T-helper 17 cell (primary cell): ENCODE measurements around the gene HUNK. TPM values are rescaled to one million over a fixed set of nuclear protein-coding genes. Genes with fewer than 3 reads are reported as not detected.

Source experiments
- ATAC-seq: fragments of 150-1000 bp; cut with Tn5 transposase; 2 replicates; pipeline ENCODE4 v1.10.0; 2021; ENCODE audit warnings: mild to moderate bottlenecking, moderate library complexity
- DNase-seq, 3 donors: peaks; one replicate each; pipeline versions ENCODE4 v3.0.0 to v3.0.0-alpha.2; 2020 to 2021
- H3K9me3 ChIP-seq: one replicate; pipeline ENCODE4 v1.7.0; 2013; ENCODE audit warnings: low read length, mild to moderate bottlenecking; ENCODE audit not compliant: control insufficient read depth, poor library complexity, severe bottlenecking
- H3K27ac Mint-ChIP-seq: one replicate; pipeline ENCODE4 v1.8.0; 2022; ENCODE audit warnings: mild to moderate bottlenecking, moderate library complexity, mixed read lengths
- H3K27me3 Mint-ChIP-seq: one replicate; pipeline ENCODE4 v1.8.0; 2022; ENCODE audit warnings: mixed read lengths
- H3K36me3 Mint-ChIP-seq: one replicate; pipeline ENCODE4 v1.8.0; 2022; ENCODE audit warnings: low read depth, mixed read lengths
- H3K4me1 Mint-ChIP-seq: one replicate; pipeline ENCODE4 v1.8.0; 2022; ENCODE audit warnings: mild to moderate bottlenecking, mixed read lengths
- H3K4me3 Mint-ChIP-seq: one replicate; pipeline ENCODE4 v1.8.0; 2022; ENCODE audit warnings: mild to moderate bottlenecking, moderate library complexity, mixed read lengths
- total RNA-seq, 4 donors: library from RNA in 2 of 4; stranded (reverse) in 2 of 4; gene quantifications; one replicate each; pipeline ENCODE4 v1.2.3 and lab custom pipeline; 2022 to 2026

HUNK gene
- total RNA-seq, 2 donors from 2014 or later = 0.81 to 1.3 TPM

DNA sequence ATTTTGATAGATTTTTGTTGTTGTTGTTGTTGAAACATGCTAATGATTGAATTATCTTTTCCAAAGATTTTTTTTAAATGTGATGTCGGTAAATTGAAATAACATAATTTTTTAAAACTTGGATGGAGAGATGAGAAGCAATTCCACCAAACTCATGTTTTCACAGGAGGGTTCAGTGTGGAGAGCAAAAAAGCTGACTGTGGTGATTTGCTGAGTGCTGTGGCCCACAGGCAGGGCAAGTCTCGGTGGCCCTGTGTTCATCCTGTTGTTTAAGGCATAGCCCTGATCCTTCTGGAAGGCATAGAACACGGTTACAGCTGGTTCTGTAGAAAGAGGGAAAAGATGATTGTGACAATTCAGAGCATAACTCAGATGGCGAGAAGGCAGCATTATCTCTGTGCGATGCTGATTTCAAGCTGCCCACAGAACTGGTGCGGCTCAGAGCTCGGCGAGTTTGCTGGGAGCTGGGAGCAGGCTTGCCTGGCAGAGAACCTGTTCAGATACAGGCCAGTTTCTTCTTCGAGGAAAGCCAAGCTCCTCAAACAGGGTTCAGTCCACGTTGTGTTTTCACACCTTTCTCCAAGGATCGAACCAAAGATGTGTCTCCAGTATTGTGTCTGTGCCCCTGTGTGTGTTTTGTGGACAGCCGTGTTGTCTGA is 127.1 kb downstream of the HUNK start:
- no peaks in the 10 kb centered on the region for H3K36me3 Mint-ChIP-seq
- DNase-seq (no peak), ATAC-seq (no peak)
- H3K27ac Mint-ChIP-seq = no peak overlapping the region
- no peaks in the 10 kb centered on the region for H3K4me1 Mint-ChIP-seq
- H3K27me3 Mint-ChIP-seq = peaks cover 12% of the 10 kb centered on the region
- H3K4me3 Mint-ChIP-seq = no peak overlapping the region
- no peaks in the 10 kb centered on the region for H3K9me3 ChIP-seq

GRCh38 chr21:32001390-32001789 is 128.6 kb downstream of the HUNK start:
- H3K4me3 Mint-ChIP-seq = no peak overlapping the region
- no peak overlapping the region for H3K27ac Mint-ChIP-seq
- no peaks in the 10 kb centered on the region for H3K36me3 Mint-ChIP-seq
- no peaks in the 10 kb centered on the region for H3K4me1 Mint-ChIP-seq
- peaks cover under 1% of the 10 kb centered on the region for H3K27me3 Mint-ChIP-seq
- H3K9me3 ChIP-seq = no peaks in the 10 kb centered on the region
- ATAC-seq (no peak), DNase-seq (no peak)

- no peak overlapping the region for H3K4me3 Mint-ChIP-seq
- no peaks in the 10 kb centered on the region for H3K9me3 ChIP-seq
- DNase-seq = no peak
Observed at GRCh38 chr21:32003411-32003810, 130.6 kb downstream of the HUNK start.

GRCh38 chr21:32004291-32004690 is 131.5 kb downstream of the HUNK start:
- H3K9me3 ChIP-seq = no peaks in the 10 kb centered on the region
- no peak for ATAC-seq
- Mint-ChIP-seq H3K36me3 (no peaks in the 10 kb centered on the region), H3K4me3 (no peak overlapping the region), H3K4me1 (no peaks in the 10 kb centered on the region), H3K27me3 (no peaks in the 10 kb centered on the region), H3K27ac (no peak overlapping the region)
- DNase-seq = no peak

More at GRCh38 chr21:32003411-32003810, 130.6 kb downstream of the HUNK start:
- Mint-ChIP-seq H3K4me1 (no peaks in the 10 kb centered on the region), H3K36me3 (no peaks in the 10 kb centered on the region), H3K27me3 (no peaks in the 10 kb centered on the region), H3K27ac (no peak overlapping the region)
- ATAC-seq = no peak

GRCh38 chr21:32007456-32007855 is 134.6 kb downstream of the HUNK start:
- Mint-ChIP-seq H3K4me1 (no peaks in the 10 kb centered on the region), H3K27ac (no peak overlapping the region), H3K4me3 (no peak overlapping the region), H3K36me3 (no peaks in the 10 kb centered on the region), H3K27me3 (no peaks in the 10 kb centered on the region)
- ATAC-seq (no peak), DNase-seq (no peak)
- H3K9me3 ChIP-seq = no peaks in the 10 kb centered on the region

DNA sequence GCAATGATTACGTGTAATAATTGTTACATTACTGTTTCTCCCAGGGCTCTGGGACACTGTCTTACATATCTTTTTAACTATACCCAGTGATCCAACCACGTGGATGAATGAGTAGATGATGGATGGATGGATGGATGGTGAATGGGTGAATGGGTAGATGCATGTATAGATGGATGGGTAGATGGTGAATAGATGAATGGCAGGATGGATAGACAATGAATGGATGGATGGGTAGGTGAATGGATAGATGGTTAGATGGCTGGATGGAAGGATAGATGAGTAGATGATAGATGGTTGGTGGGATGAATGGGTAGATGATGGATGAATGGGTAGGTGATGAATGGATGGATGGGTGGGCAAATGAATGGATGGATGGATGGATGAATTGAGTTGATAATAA is 135.9 kb downstream of the HUNK start:
- Mint-ChIP-seq H3K36me3 (no peaks in the 10 kb centered on the region), H3K4me3 (no peak overlapping the region), H3K27ac (no peak overlapping the region), H3K4me1 (no peaks in the 10 kb centered on the region), H3K27me3 (no peaks in the 10 kb centered on the region)
- no peak for ATAC-seq
- no peaks in the 10 kb centered on the region for H3K9me3 ChIP-seq
- no peak for DNase-seq

- Mint-ChIP-seq H3K36me3 (no peaks in the 10 kb centered on the region), H3K4me3 (no peak overlapping the region), H3K27me3 (no peaks in the 10 kb centered on the region), H3K4me1 (no peaks in the 10 kb centered on the region), H3K27ac (no peak overlapping the region)
- no peaks in the 10 kb centered on the region for H3K9me3 ChIP-seq
- DNase-seq (no peak), ATAC-seq (no peak)
Observed at GRCh38 chr21:32009263-32009662, 136.4 kb downstream of the HUNK start.

- no peak for DNase-seq
- no peaks in the 10 kb centered on the region for H3K27me3 Mint-ChIP-seq
- no peak for ATAC-seq
- no peaks in the 10 kb centered on the region for H3K9me3 ChIP-seq
- H3K27ac Mint-ChIP-seq = no peak overlapping the region
- no peak overlapping the region for H3K4me3 Mint-ChIP-seq
- H3K4me1 Mint-ChIP-seq = no peaks in the 10 kb centered on the region
- H3K36me3 Mint-ChIP-seq = no peaks in the 10 kb centered on the region
Observed at GRCh38 chr21:32015461-32016139, 142.8 kb downstream of the HUNK start.

- no peaks in the 10 kb centered on the region for H3K9me3 ChIP-seq
- ATAC-seq = no peak
- DNase-seq = no peak
- no peaks in the 10 kb centered on the region for H3K36me3 Mint-ChIP-seq
- H3K4me1 Mint-ChIP-seq = no peaks in the 10 kb centered on the region
- no peaks in the 10 kb centered on the region for H3K27me3 Mint-ChIP-seq
- H3K4me3 Mint-ChIP-seq = no peak overlapping the region
- no peak overlapping the region for H3K27ac Mint-ChIP-seq
Observed at GRCh38 chr21:32018381-32018780, 145.6 kb downstream of the HUNK start.

GRCh38 chr21:32020564-32020963 is 147.7 kb downstream of the HUNK start:
- no peaks in the 10 kb centered on the region for H3K9me3 ChIP-seq
- no peaks in the 10 kb centered on the region for H3K36me3 Mint-ChIP-seq
- ATAC-seq (no peak), DNase-seq (no peak)
- no peak overlapping the region for H3K27ac Mint-ChIP-seq
- H3K4me1 Mint-ChIP-seq = no peaks in the 10 kb centered on the region
- no peaks in the 10 kb centered on the region for H3K27me3 Mint-ChIP-seq
- H3K4me3 Mint-ChIP-seq = no peak overlapping the region

GRCh38 chr21:32021319-32021994 is 148.6 kb downstream of the HUNK start:
- no peak for DNase-seq
- no peak overlapping the region for H3K4me3 Mint-ChIP-seq
- ATAC-seq = no peak
- peaks cover 3% of the 10 kb centered on the region for H3K27me3 Mint-ChIP-seq
- H3K4me1 Mint-ChIP-seq = no peaks in the 10 kb centered on the region
- no peaks in the 10 kb centered on the region for H3K36me3 Mint-ChIP-seq
- H3K9me3 ChIP-seq = no peaks in the 10 kb centered on the region
- H3K27ac Mint-ChIP-seq = no peak overlapping the region

GRCh38 chr21:32022146-32022545 is 149.3 kb downstream of the HUNK start:
- no peak for DNase-seq
- no peaks in the 10 kb centered on the region for H3K9me3 ChIP-seq
- H3K4me1 Mint-ChIP-seq = no peaks in the 10 kb centered on the region
- H3K27ac Mint-ChIP-seq = no peak overlapping the region
- no peaks in the 10 kb centered on the region for H3K36me3 Mint-ChIP-seq
- H3K4me3 Mint-ChIP-seq = no peak overlapping the region
- no peak for ATAC-seq
- H3K27me3 Mint-ChIP-seq = peaks cover 10% of the 10 kb centered on the region

- no peak overlapping the region for H3K4me3 Mint-ChIP-seq
- H3K27ac Mint-ChIP-seq = no peak overlapping the region
- H3K36me3 Mint-ChIP-seq = no peaks in the 10 kb centered on the region
- DNase-seq (no peak), ATAC-seq (no peak)
- H3K27me3 Mint-ChIP-seq = peaks cover 16% of the 10 kb centered on the region
- peaks cover 5% of the 10 kb centered on the region for H3K4me1 Mint-ChIP-seq
- H3K9me3 ChIP-seq = no peaks in the 10 kb centered on the region
Observed at GRCh38 chr21:32030146-32030652, 157.4 kb downstream of the HUNK start.
